Activated T-cell treated with anti-CD3 and anti-CD28 coated beads, Interleukin-2, amount 50 U/mL, for 4 hours (primary cell): ENCODE measurements around the gene SBF2. TPM values are rescaled to one million over a fixed set of nuclear protein-coding genes. Genes with fewer than 3 reads are reported as not detected.

Experiments used
- ATAC-seq, 2 donors: fragments of 200-7000 bp; cut with Tn5 transposase; one replicate each; pipeline ENCODE4 v1.10.0; 2021
- DNase-seq: peaks from one replicate; pipeline ENCODE4 v3.0.0-alpha.2; 2020
- H3K27me3 Mint-ChIP-seq: one replicate; pipeline ENCODE4 v1.8.0; 2021; ENCODE audit warnings: low read depth, mixed read lengths
- H3K36me3 Mint-ChIP-seq: one replicate; pipeline ENCODE4 v1.8.0; 2022; ENCODE audit warnings: mixed read lengths; ENCODE audit not compliant: insufficient read depth
- H3K4me1 Mint-ChIP-seq: one replicate; pipeline ENCODE4 v1.8.0; 2021; ENCODE audit warnings: low read depth, mixed read lengths
- H3K4me3 Mint-ChIP-seq: one replicate; pipeline ENCODE4 v1.8.0; 2021; ENCODE audit warnings: mild to moderate bottlenecking, moderate library complexity, mixed read lengths
- H3K9me3 Mint-ChIP-seq: one replicate; pipeline ENCODE4 v1.8.0; 2021; ENCODE audit warnings: mixed read lengths
- total RNA-seq, 3 donors: library from RNA; stranded (reverse); gene quantifications; one replicate each; pipeline ENCODE4 v1.2.1, GENCODE V29; 2021

The SBF2 gene
- total RNA-seq, 3 donors from 2014 or later: 3.0 to 6.9 (median 3.5) TPM

- peaks cover 38% of the 10 kb centered on the region for H3K4me1 Mint-ChIP-seq
- DNase-seq (no peak), ATAC-seq (no peak)
- H3K36me3 Mint-ChIP-seq: no peaks in the 10 kb centered on the region
- H3K9me3 Mint-ChIP-seq: no peaks in the 10 kb centered on the region
- H3K27me3 Mint-ChIP-seq: peaks cover 35% of the 10 kb centered on the region
- H3K4me3 Mint-ChIP-seq: peak overlapping the region; percentile 96
These were observed 14.4 kb upstream of the SBF2 start for GRCh38 chr11:10308201-10308954.

- Mint-ChIP-seq H3K9me3 (no peaks in the 10 kb centered on the region), H3K36me3 (no peaks in the 10 kb centered on the region), H3K4me1 (peaks cover 45% of the 10 kb centered on the region), H3K4me3 (peak overlapping the region; percentile 96), H3K27me3 (peaks cover 37% of the 10 kb centered on the region)
- DNase-seq: peak; percentile 90
- ATAC-seq: peak; percentile 69 to 70
These were observed 13.6 kb upstream of the SBF2 start for GRCh38 chr11:10307400-10308200.

GRCh38 chr11:10307022-10307399 is 13.0 kb upstream of the SBF2 start:
- H3K9me3 Mint-ChIP-seq: no peaks in the 10 kb centered on the region
- peaks cover 49% of the 10 kb centered on the region for H3K4me1 Mint-ChIP-seq
- H3K36me3 Mint-ChIP-seq: no peaks in the 10 kb centered on the region
- peaks cover 41% of the 10 kb centered on the region for H3K27me3 Mint-ChIP-seq
- no peak for ATAC-seq
- H3K4me3 Mint-ChIP-seq: peak overlapping the region; percentile 96
- no peak for DNase-seq

- Mint-ChIP-seq H3K9me3 (no peaks in the 10 kb centered on the region), H3K36me3 (no peaks in the 10 kb centered on the region), H3K4me1 (peaks cover 51% of the 10 kb centered on the region), H3K27me3 (peaks cover 40% of the 10 kb centered on the region), H3K4me3 (peak overlapping the region; percentile 96)
- ATAC-seq (no peak), DNase-seq (no peak)
These were observed 12.2 kb upstream of the SBF2 start for GRCh38 chr11:10305964-10306918.

GRCh38 chr11:10305262-10305963 is 11.4 kb upstream of the SBF2 start:
- peak; percentile 12 to 15 for ATAC-seq
- H3K27me3 Mint-ChIP-seq: peaks cover 39% of the 10 kb centered on the region
- peaks cover 51% of the 10 kb centered on the region for H3K4me1 Mint-ChIP-seq
- no peaks in the 10 kb centered on the region for H3K36me3 Mint-ChIP-seq
- H3K4me3 Mint-ChIP-seq: peak overlapping the region; percentile 96
- no peak for DNase-seq
- H3K9me3 Mint-ChIP-seq: no peaks in the 10 kb centered on the region

- DNase-seq (peak; percentile 25), ATAC-seq (no peak)
- Mint-ChIP-seq H3K4me1 (peaks cover 51% of the 10 kb centered on the region), H3K27me3 (peaks cover 35% of the 10 kb centered on the region), H3K9me3 (no peaks in the 10 kb centered on the region), H3K36me3 (no peaks in the 10 kb centered on the region), H3K4me3 (peak within 1 kb of the TSS; percentile 96)
These were observed 10.7 kb upstream of the SBF2 start, which contains the start of gene ADM for GRCh38 chr11:10304495-10305261. TSS of gene ADM (plus strand) at chr11:10305073. CDS start at chr11:10305701, 628 bp downstream.

GRCh38 chr11:10303558-10304363 is 9.7 kb upstream of the SBF2 start:
- H3K4me3 Mint-ChIP-seq: peak overlapping the region; percentile 96
- DNase-seq (no peak), ATAC-seq (peak; percentile 2 to 5)
- no peaks in the 10 kb centered on the region for H3K36me3 Mint-ChIP-seq
- H3K27me3 Mint-ChIP-seq: peaks cover 28% of the 10 kb centered on the region
- H3K4me1 Mint-ChIP-seq: peaks cover 55% of the 10 kb centered on the region
- H3K9me3 Mint-ChIP-seq: no peaks in the 10 kb centered on the region

- Mint-ChIP-seq H3K4me1 (peaks cover 54% of the 10 kb centered on the region), H3K9me3 (no peaks in the 10 kb centered on the region), H3K27me3 (peaks cover 28% of the 10 kb centered on the region), H3K36me3 (no peaks in the 10 kb centered on the region), H3K4me3 (peak overlapping the region; percentile 96)
- peak in 1 of 2 donors; percentile 4 for ATAC-seq
- DNase-seq: peak; percentile 64
These were observed 8.9 kb upstream of the SBF2 start for GRCh38 chr11:10302744-10303557.

- Mint-ChIP-seq H3K36me3 (no peaks in the 10 kb centered on the region), H3K9me3 (no peaks in the 10 kb centered on the region), H3K4me1 (peaks cover 55% of the 10 kb centered on the region), H3K4me3 (peak overlapping the region; percentile 96), H3K27me3 (peaks cover 28% of the 10 kb centered on the region)
- DNase-seq: no peak
- ATAC-seq: no peak
These were observed 8.3 kb upstream of the SBF2 start for GRCh38 chr11:10302359-10302743.

GRCh38 chr11:10301656-10302358 is 7.8 kb upstream of the SBF2 start:
- no peak for ATAC-seq
- Mint-ChIP-seq H3K27me3 (peaks cover 27% of the 10 kb centered on the region), H3K4me3 (peak overlapping the region; percentile 96)

GRCh38 chr11:10298342-10298741 is 4.3 kb upstream of the SBF2 start:
- Mint-ChIP-seq H3K9me3 (no peaks in the 10 kb centered on the region), H3K36me3 (no peaks in the 10 kb centered on the region), H3K4me1 (peaks cover 41% of the 10 kb centered on the region), H3K27me3 (peaks cover 30% of the 10 kb centered on the region), H3K4me3 (no peak overlapping the region)
- DNase-seq (peak; percentile 24), ATAC-seq (peak; percentile 82 to 89)

More at GRCh38 chr11:10301656-10302358, 7.8 kb upstream of the SBF2 start:
- H3K36me3 Mint-ChIP-seq: no peaks in the 10 kb centered on the region
- peaks cover 51% of the 10 kb centered on the region for H3K4me1 Mint-ChIP-seq
- DNase-seq: no peak
- no peaks in the 10 kb centered on the region for H3K9me3 Mint-ChIP-seq
